Panc1 (cell line): ENCODE measurements around the gene PDGFD.

Experiments
- CTCF ChIP-seq: fragments of 450-650 bp; IDR thresholded peaks from 2 replicates; pipeline ENCODE4 v1.5.1; 2017; ENCODE audit warnings: mild to moderate bottlenecking
- POLR2AphosphoS5 ChIP-seq: IDR thresholded peaks from 2 replicates; pipeline ENCODE4 v1.6.1; 2012; ENCODE audit warnings: mild to moderate bottlenecking, low read depth, low read length, moderate library complexity
- SIN3A ChIP-seq: IDR thresholded peaks from 2 replicates; pipeline ENCODE4 v1.6.1; 2012; ENCODE audit warnings: low read depth, mild to moderate bottlenecking, low read length, moderate library complexity, borderline replicate concordance; ENCODE audit not compliant: insufficient read depth

- TF ChIP-seq CTCF (no peak), POLR2AphosphoS5 (no peak), SIN3A (no peak)
Observed at GRCh38 chr11:103883856-103884255, 280.1 kb downstream of the PDGFD start.
